GM23248 (cell line): Measurements from ENCODE around the gene NARF.

Experiments used
- EZH2 ChIP-seq: fragments of 200-600 bp; sonication (generic); IDR thresholded peaks from 2 replicates; pipeline ENCODE4 v1.6.1; 2018; ENCODE audit warnings: antibody characterized with exemption, mild to moderate bottlenecking; ENCODE audit not compliant: insufficient read depth, poor library complexity, severe bottlenecking
- EZH2phosphoT487 ChIP-seq: fragments of 200-600 bp; sonication (generic); IDR thresholded peaks from 2 replicates; pipeline ENCODE4 v1.6.1; 2018; ENCODE audit warnings: antibody characterized with exemption, moderate library complexity, mild to moderate bottlenecking, low read depth; ENCODE audit not compliant: insufficient read depth

DNA sequence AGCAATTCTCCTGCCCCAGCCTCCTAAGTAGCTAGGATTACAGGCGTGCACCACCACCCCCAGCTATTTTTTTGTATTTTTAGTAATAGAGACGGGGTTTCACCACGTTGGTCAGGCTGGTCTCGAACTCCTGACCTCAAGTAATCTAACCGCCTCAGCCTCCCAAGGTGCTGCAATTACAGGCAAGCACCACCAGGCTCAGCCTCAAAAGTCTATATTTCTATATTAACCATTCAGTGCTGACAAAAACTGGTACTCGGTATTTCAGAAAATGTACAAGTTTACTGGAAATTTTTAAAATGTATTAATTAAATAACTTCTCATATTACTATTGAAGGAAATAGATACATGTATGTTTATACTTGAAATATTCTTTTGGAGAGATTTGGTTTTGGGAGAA lies 41.8 kb upstream of the NARF start:
- TF ChIP-seq EZH2 (no peak), EZH2phosphoT487 (no peak)
